NCI-H2081 treated with DMSO at 0.1 percent for 48 hours (cell line): ENCODE data around the gene IL15RA.
"Not testable (repeated sequence)": the region's sequence is repeated elsewhere in the genome, so short reads cannot be mapped to it uniquely, and the experiment has no call there.

Experiments used
- DNase-seq: peaks from one replicate; lab custom pipeline; 2025; lab: John Stamatoyannopoulos, UW

IL15RA gene

GRCh38 chr10:5949009-5949759 lies 28.2 kb downstream of the IL15RA start:
- no peak for DNase-seq

DNA sequence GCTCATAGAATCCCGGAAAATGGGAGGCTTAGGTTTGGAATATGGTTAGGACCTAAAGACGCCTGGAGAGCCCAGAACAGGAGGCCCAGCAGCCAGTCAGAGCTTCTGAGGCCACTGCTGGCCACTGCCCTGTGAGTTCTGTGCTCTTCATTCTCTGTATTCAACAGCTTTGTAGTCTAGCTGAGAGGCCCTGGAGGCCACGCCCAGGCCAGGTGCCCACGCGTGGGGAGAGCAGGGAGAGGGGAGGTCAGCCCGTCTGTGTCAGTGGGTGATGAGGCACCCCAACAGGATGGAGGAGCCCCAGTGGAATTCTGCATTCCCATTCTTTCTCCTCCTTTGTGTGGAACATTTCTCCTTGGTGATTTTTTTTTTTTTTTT lies 29.1 kb downstream of the IL15RA start:
- no peak for DNase-seq

GRCh38 chr10:5947471-5948207 lies 29.7 kb downstream of the IL15RA start:
- no peak for DNase-seq

- DNase-seq = no peak
Observed at GRCh38 chr10:5946786-5947185, 30.6 kb downstream of the IL15RA start.

GRCh38 chr10:5946419-5946775 lies 30.9 kb downstream of the IL15RA start:
- not testable (repeated sequence) for DNase-seq

DNA sequence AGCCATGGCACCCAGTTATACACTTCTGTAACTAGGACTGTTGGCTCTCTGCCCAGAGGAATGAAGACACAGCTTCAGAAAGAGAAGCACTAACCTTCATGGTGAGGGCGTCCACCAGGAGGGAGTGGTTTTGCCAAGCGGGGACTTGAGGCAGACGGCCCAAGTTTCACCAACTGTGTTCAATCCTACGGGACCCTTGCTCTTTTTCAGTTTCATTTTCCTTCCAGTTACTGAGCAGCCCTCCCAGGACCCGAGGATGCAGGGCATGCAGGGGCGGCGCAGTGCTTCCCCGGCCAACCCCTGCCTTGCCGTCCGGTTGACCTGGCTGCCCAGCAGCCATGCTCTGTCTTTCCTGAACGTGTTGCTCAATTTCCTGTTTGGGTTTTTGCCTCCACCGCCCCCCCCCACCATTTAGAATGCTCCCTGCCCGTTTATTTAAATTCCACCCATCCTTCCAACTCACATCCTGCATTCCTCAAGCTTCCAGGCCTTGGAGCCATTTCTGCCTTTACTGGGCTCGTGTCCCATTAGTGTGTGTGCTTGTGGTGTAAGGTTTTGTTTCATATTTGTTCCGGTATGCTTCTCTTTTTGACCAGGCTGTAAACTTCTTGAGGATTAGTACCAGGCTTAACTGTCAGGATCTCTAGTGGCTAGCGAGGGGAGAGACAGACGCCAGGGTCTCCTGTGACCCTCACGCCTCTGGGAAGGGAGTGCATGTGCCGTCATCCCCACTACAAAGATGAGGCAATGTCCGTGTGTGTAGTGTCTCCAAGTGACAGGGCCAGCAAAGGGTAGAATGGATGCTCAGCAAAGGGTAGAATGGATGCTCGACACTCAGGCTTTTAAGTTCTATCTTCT lies 31.6 kb downstream of the IL15RA start:
- no peak for DNase-seq

DNA sequence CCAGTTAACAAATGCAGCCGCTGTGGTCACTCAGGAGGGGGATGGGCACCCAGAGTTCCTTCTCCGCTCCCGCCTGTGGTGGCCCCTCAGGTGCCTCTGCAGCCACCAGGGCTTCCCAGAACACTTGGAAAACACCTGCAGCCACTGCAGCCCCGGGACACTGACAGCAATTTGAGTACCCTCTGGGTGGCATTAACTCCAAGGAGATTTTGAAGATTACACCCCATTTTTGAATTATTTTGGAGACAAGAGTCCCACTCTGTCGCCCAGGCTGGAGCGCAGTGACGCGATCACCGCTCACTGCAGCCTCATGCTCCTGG lies 32.2 kb downstream of the IL15RA start:
- DNase-seq = no peak

DNA sequence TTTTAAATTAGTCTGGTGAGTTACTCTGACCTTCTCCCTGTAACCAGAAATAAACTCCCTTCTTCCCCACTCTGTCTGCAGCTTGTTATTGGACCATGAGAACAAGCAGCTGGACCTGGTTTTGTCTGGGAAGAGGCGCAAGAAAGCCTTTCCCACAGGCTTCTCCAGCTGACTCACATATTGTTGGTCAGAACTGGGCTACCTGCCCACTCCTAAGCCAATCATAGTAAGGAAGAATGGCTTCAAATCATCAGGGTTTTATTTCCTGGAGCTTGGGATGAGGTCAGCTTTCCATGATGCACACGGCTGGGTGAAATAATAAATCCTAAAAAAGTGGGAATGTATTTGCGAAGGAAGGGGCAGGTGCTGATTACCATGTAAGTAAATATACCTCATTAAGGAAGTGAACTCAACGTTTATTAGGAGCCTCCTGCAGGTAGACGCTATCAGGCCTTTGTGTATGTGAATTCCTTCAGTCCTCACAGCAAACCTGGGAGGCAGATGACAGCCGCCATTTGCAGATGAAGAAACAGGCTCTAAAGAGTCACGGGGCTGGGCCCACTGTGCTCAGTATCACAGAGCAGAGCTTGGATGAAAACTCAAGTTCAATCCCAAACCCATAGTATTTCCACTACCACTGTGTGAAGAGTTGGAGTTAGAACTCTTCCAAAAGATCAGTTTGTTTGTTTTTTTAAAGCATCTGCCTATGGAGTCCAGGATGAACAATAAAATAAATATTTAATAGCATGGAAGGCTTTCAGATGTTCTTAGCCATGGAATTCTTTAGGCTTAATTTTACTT lies 32.8 kb downstream of the IL15RA start:
- no peak for DNase-seq

- DNase-seq = no peak
Observed at GRCh38 chr10:5943536-5943935, 33.8 kb downstream of the IL15RA start.

DNA sequence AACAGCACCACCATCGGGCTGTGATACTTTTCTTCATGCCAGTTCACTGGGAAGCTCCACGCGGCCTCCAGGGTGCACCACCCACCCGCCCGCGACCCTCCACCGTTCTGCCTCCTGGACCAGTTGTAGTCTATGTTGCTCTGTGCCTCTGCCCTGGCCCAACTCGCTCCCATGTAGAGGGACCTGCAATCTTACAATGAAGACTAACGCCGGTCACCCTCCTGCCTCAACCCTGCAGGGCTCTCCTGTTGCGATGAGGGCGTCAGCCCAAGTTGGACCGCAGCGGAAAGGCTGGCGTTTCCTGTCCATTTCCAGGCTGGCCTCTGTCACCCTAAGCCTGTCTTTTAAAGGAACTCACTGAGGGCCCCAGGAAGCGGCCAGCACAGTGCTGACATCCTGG lies 34.9 kb downstream of the IL15RA start:
- no peak for DNase-seq

DNA sequence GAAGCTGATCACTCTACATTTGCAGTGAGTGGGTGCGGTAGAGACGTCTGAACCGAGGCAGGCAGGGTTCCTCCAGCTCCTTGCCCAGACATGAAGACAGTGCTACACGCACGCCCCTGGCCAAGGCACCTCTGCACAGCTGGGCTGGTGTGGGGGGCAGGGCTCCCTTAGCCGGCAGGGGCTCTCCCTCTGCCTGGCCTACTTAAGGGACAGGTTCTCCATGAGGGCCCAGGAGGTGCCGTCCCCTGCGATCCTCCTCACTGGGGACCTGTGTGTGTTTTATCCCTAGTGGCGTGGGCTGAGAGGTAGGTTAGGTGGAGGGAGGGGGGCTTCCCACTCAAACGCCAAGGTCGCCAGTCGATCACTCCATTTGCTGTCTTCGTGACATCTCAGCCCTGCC lies 35.3 kb downstream of the IL15RA start:
- DNase-seq = no peak

- DNase-seq = no peak
Observed at GRCh38 chr10:5941579-5941978, 35.8 kb downstream of the IL15RA start.

DNA sequence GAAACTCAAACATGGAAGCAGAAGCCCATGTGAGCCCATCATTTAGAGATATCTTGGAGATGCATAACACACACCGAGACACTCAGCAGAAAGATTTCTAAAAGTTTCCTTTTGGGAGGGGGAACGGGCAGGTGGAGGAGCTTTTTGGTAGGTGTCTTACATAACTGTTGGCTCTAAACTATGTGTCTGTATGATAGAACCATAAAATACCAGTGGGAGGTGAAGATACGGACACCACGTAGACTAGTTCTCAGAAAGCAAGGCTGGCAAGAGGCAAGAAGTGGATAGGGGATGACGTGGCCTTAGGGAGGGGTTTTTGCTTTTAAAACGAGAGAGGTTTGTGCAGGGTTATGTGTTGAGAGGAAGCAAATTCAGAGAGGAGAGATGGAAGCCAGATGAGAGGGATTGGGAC lies 36.5 kb downstream of the IL15RA start:
- no peak for DNase-seq

- DNase-seq = no peak
Observed at GRCh38 chr10:5938291-5938690, 39.1 kb downstream of the IL15RA start.

DNA sequence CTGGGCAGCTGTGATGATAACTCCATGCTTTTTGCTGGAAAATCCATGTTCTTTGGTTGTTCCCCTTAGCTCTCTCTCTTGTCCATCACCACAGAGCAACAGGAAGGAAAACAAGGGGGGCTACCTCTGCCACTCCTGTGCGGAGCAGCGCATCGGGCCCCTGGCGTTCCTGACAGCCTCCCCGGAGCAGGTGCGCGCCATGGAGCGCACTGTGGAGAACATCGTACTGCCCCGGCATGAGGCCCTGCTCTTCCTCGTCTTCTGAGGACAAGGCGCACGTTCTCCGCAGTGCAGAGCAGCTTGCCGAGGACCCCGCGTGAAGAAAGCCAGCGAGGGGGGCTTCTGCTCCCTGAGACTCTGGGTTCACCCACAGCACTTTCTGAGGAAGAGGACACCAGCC lies 40.3 kb downstream of the IL15RA start:
- DNase-seq = no peak

DNA sequence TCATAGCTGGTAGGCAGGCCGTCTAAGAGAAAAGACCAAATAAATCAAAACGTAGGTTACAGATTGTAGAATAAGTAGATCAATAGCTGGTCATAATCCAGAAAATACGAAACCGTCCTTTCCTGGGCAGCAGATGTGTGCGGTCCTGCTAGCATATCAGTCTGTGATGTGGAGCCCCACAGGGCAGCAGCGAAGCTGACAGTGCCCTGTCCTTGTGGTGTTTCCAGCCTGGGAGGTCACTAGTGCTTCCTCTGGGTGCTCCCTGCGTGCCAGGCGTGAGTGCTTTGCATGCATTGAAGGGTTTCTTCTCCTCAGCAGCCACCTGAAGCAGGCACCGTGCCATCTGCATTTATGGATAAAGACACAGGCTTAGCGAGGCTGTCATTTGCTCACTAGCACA lies 41.7 kb downstream of the IL15RA start:
- DNase-seq = no peak

- no peak for DNase-seq
Observed at GRCh38 chr10:5933909-5934546, 43.3 kb downstream of the IL15RA start.

GRCh38 chr10:5932345-5932744 lies 45.0 kb downstream of the IL15RA start:
- DNase-seq = no peak

DNA sequence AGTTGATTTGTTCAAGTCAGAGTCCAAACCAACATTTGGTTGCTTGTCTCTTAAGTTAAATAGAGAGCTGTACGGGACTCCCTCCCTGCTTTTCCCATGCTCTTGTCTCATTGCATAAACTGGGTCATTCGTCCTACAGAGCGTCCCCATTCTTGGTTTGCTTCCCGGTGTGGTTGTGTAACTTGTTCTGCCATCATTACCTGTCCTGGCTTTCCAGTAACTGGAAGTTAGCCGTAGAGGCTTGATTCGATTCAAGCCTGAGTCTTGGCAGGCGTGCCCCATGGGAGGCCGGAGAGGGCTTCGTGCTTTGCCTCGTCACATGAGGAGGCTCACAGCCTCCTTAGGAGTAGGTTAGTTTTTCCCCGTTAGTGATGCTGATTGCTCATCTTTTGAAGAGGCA lies 47.1 kb downstream of the IL15RA start:
- DNase-seq = no peak

DNA sequence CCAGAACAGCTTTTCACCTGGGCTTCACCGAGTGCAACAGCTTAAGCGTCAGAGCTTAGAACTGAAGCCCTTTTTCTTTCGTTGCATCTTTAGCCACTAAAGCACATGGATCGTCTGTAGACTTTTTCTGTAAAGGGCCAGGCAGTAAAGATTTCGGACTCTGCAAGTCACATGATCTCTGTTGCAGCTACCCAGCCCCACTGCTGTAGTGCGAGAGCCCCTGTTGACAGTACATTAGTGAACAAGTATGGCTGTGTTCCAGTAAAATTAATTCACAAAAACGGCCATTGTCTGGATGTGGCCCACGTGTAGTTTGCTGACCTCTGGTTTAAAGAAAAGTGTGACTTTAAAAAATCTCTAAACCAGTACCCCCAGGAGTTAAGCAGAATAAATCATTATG lies 47.9 kb downstream of the IL15RA start:
- DNase-seq = no peak

- DNase-seq = no peak
Observed at GRCh38 chr10:5927306-5927705, 50.0 kb downstream of the IL15RA start.

DNA sequence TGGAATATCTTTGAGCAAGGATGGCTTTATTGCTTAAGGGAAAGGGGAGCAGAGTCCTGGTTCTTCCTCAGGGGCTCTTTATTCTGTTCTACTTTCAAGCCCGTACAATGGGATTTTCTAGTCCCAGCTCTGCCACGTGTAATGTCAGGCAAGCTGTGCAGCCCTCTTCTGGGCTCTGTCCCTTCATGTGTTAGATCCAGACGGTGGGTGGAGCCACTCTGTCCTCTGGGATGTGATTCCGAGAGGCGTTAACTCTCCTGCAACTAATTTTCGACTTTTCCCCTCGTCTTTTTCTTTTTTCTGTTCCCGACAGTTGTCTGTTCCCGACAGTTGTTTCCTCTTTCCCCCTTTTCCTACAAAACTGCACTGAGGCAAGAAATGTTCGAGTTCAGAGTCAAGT lies 52.5 kb downstream of the IL15RA start:
- no peak for DNase-seq
